HuH-7.5 (cell line): Measurements from ENCODE around the gene CTXN3.

Source experiments
- DNase-seq: peaks from one replicate; pipeline ENCODE4 v3.0.0; 2011; ENCODE audit warnings: low spot score

CTXN3 gene

DNA sequence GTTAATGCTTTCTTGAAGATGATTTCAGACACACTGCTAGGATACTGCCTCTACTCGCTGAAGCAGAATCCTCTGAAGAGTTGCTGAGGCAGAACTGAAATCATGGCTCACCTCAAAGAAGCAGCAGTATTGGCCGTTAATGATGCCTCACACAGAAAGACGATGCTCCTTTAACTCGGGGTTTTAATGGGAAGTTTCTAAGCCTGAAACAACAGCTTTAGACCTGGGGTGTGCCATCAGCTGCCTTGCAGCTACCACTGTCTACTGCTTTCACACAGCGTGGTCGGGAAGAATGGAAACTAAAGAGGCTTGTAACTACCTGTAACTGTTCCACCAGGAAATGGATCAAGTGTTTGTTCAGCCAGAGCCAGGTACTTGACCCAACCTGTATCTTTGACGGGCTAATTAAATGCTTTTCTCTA, at the start of gene CTXN3:
TSS of gene CTXN3 (plus strand) at position 65 of the 422 bp plus-strand sequence. CDS start 8,440 bp downstream, outside the sequence.
- DNase-seq, result no peak

DNA sequence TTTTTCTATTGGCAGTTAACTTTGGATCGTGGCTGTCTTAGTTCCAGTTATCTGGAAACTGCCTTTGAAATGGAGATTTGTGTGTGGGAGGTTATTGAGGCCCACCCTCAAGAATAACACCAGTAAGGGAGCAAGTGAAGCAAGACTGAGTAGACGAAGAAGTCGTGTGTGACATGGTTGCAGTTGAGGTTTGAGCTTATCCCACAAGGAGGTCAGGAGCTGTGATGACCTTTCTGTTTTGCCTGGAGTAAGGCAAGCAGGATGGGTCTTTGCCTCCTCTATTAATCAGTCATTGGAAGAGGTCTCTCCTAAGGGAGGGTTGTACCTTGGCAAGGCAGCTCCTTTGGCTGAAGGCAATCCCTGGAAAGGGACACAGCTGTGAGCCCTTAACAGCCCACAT, 49.6 kb upstream of the CTXN3 start:
- no peak for DNase-seq

GRCh38 chr5:127599847-127600246, 49.0 kb upstream of the CTXN3 start:
- DNase-seq, result no peak

GRCh38 chr5:127601111-127601510, 47.8 kb upstream of the CTXN3 start:
- DNase-seq, result no peak

GRCh38 chr5:127601601-127602000, 47.3 kb upstream of the CTXN3 start:
- DNase-seq, result no peak

DNA sequence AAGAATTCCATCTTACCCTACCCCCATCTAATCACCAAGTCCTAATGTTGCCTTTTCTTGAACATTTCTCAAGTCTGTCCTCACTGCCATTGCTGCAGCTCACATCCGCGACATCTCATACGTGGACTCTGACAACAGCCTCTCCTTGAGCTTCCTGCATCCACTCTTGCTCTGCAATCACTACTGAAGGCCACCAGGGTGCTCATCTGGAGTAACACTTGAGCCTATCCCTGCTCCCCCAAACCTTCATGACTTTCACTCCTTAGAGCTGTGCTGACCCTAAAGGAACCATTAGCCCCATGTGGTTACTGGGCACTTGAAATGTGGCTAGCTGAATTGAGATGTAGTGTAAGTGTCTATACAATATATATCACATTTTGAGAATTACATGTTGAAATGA, 46.4 kb upstream of the CTXN3 start:
- no peak for DNase-seq

DNA sequence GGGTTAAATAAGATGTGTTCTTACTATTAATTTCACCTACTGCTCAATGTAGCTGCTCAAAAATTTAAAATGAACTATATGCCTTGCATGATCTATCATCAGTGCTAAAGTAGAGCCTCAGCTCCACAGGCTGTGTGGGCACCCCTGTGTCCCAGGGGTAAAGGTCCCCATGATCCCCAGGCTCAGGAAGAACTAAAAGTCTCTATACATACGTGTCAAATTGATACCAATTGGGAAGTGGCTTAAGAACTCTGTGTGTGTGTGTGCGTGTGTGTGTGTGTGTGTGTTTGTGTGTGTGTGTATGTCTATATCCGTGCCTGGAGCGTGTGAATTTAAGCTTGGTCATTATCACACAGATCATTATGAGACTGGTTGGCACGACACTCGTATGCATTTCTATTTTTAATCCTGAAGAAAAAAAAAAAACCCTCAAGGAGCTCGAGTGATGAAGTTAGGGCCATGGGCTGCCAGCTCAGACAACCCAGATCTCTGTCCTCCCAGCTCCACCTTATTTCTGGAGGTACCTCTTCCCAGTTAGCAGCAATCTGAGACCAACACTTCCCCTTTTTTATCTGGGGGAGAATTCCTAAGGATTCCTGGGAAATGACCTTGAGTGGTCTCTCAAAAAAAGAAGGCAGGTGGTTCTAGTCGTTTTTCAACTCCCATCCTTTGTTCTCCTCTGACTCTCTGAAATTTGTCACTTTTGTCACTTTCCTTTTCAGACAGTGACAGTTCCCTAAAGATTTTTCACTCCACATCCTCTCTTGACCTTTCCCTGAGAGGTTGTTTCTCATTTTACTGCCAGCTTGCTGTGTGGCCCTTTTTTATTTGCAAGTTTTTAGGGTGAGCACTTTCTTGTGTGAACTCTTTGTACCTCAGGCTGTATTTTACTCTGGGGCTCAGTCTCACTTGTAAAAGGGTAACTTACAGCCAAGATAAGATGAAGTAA, 45.7 kb upstream of the CTXN3 start:
- no peak for DNase-seq

- DNase-seq, result no peak
These were observed 40.7 kb upstream of the CTXN3 start for GRCh38 chr5:127608077-127608660.

- DNase-seq, result no peak
These were observed 39.9 kb upstream of the CTXN3 start for GRCh38 chr5:127609011-127609410.

- DNase-seq, result no peak
These were observed 38.9 kb upstream of the CTXN3 start for GRCh38 chr5:127609957-127610356.

DNA sequence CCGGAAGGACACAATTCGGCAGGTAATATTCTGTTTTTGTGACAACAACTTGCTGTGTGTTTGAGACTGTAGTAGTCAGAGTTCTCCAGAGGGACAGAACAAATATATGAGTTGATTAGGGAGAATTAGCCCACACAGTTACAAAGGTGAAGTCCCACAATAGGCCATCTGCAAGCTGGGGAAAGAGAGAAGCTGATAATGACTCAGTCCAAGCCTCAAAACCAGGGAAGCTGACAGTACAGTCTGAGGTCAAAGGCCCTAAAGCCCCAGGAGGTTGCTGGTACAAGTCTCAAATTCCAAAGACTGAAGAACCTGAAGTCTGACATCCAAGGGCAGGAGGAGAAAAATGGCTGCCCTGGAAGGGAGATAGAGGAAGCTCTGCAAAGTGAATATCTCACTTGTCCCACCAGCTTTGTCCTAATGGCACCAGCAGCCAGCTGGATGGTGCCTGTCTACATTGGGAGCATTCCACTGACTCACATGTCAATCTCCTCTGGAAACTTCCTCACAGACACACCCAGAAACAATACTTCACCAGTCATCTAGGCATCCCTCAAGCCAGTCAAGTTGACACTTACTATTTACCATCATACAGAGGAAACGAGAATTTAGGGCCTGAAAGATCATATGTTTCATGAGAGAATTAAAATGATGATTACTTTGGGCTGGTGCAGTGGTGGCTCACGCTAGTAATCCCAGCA, 36.3 kb upstream of the CTXN3 start:
- no peak for DNase-seq

DNA sequence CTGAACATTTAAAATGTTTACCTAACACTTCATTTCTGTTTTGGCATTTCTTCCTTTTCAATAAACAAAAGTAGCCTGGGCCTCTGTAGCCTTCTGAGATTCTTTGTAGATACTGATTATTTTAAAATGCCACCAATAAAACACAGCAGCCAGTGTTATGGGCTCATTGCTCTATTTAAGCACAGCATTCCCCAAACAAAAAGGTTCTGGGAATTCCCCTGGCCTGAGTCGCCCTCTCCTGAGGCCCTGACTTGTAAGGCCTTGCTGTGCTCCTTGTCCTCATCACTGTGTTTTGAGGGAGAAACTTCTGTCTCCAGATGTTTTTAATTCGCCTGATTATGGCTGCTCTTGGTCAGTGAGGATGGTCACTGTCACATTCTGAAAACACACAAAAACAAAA, 33.0 kb upstream of the CTXN3 start:
- DNase-seq, result no peak

DNA sequence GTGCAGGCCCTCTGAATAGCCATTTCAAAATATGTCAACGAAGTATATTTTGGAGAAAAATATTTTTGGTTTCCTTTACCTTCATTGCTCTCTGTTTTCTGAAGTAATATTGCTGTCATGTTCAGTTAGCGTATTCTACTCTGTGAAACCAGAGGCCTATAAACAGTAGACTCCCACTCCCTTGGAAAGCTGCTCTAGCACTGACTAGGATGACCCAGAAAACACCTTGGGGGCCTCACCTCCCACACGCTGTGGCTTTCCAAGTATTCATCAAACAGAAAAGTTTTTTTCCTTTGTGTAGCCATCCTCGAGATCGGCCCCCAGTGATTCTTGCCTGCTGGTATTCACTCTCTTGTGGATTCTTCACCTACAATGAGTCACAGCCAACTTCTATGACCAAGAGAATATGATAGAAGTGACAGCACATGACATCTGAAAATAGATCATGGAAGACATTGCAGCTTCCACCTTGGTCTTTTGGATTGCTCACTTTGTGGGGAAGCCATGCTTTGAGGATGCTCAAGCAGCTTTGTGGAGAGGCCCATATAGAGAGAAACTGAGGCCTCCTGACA, 28.9 kb upstream of the CTXN3 start:
- DNase-seq, result no peak

DNA sequence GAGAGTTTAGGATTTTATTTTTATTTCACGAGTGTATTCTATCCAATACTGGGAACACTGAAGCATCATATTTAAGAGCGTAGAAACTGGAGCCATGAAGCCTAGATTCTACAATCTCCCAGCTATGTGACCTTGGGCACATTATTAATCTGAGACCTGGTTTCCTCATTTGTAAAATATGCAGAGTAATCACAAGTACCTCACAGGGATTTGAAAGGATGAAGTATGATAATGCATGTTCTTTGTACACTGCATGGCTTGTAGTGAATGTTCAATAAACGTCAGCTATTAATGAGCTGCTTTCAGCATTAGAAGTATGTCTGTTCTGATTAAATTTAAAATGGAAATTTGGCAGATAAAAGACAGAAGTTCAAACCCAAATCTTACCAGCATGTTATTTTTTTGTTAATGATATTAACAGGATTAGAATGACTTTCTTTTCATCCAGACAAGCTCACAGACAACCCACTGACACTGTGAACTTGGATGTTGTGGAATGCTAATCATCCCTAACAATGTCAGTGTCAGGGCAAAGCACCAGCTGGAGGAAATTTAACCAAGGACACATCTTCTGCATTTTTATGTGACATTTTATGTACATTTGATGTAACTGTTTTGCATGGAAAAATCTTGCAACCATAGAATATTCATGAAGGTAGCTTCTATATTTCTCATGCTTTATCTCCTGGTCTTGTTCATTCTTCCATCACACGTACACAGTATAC, 27.1 kb upstream of the CTXN3 start:
- DNase-seq, result no peak

DNA sequence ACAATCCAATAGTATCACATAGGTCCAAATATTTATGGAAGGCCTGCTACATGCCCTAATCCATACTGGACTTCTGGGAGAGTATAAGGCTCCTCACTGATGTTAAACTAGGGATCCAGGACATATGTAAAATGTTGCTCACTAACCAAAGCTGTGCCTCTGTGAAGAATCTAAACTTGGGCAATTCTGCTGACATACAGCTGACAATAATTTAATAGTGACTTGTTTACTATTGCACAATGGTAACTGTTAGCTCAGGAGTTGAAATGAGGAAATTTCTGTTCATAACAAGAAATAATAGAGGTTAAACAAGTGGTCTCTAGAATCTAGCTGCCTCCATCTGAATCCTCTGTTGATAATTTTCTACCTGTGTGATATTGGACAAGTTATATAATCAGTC, 14.9 kb upstream of the CTXN3 start:
- no peak for DNase-seq

DNA sequence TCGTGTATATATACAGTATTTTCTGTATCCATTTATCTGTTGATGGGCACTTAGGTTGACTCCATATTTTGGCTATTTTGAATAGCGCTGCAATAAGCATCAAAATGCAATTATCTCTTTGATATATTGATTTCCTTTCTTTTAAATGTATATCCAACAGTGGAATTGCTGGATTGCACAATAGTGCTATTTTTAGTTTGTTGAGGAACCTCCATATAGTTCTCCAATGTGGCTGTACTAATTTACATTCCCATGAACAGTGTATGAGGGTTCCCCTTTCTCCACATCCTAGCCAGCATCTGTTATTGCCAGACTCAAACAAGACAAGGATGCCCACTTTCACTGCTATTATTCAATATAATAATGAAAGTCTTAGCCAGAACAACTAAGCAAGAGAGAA, 9.1 kb upstream of the CTXN3 start:
- no peak for DNase-seq

DNA sequence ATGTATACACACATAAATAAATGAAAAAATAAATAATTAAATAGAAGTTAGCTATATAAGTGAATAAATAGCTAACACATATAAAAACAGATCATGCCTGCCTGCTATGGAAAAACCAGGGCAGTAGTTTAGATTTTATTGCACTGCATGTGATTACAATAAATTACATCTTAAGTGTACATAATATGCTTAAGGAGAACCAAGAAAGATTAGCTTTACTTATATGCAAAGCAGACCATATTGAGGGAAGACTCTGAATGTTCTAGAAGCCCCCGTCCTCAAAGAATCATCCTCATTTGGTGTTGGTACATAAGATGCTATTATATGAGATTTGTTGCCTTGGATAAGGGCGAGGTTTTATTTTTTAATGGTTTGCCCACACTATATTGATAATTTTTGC, 5.9 kb upstream of the CTXN3 start:
- no peak for DNase-seq

DNA sequence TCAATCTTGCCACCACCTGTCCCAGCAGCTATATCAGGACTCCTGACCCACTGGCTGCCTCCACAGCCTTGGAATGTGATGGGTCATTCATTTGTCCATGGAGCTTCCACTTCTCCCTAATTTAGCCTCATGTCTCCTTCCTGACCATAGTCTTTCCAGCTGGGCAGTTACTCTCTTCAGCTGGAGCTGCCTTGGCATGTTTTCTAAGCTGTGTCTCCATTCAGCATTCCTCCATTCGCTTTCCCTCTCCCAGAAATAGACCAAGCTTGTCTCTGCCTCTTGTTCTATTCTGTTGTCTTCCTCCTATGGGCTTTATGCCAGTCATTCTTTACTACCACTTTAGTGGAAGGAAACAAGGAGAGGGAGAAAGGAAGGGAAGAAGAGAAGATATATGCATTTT, 5.3 kb upstream of the CTXN3 start:
- no peak for DNase-seq

DNA sequence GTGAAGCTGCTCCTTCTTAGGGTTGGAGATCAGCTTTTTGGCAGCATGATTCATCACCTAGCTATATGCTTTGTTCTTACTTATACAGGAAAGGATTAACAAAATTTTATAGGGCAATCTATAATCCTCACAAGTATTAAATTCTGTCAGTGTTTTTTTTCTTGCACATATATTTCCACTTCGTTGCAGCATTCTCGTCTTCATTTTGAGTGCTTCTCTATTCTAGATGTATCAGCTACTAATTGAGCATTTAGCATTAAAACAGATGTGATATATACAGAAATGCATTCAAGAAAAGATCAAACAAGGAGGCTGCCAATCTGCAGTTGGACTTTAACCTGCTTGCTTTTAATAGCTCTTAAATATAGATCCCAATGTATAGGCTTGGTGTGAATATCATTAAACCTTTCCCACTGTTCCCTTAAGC, 3.6 kb upstream of the CTXN3 start:
- no peak for DNase-seq

- DNase-seq, result no peak
These were observed 1.4 kb upstream of the CTXN3 start for GRCh38 chr5:127647361-127647958.

- DNase-seq, result no peak
These were observed 1.1 kb downstream of the CTXN3 start for GRCh38 chr5:127650022-127650421.
